Stimulated activated CD8-positive, alpha-beta memory T cell treated with anti-CD3 and anti-CD28 coated beads, Interleukin-7, amount 100 ng/mL, for 1 hour (primary cell): Measurements from ENCODE around the gene ID3.
"Not testable (repeated sequence)": the region's sequence is repeated elsewhere in the genome, so short reads cannot be mapped to it uniquely, and the experiment has no call there.

ENCODE experiments used
- DNase-seq, 2 donors: peaks; one replicate each; pipeline ENCODE4 v3.0.0-alpha.2; 2020; ENCODE audit warnings: low read depth in 2 of 2

Gene ID3

DNA sequence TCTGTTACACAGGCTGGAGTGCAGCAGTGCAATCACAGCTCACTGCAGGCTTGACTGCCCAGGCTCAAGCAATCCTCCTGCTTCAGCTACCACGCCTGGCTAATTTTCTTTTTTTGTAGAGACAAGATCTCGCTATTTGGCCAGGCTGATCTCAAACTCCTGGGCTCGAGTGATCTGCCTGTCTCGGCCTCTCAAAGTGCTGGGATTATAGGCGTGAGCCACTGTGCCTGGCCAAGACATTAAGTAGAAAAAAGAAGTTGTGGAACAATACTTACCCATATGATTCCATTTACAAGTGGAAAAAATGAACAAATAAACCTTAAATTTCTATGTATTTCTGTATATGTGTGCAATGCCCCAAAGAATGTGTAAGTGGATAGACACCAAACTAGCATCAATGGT lies 30.3 kb upstream of the ID3 start:
- DNase-seq: no peak

DNA sequence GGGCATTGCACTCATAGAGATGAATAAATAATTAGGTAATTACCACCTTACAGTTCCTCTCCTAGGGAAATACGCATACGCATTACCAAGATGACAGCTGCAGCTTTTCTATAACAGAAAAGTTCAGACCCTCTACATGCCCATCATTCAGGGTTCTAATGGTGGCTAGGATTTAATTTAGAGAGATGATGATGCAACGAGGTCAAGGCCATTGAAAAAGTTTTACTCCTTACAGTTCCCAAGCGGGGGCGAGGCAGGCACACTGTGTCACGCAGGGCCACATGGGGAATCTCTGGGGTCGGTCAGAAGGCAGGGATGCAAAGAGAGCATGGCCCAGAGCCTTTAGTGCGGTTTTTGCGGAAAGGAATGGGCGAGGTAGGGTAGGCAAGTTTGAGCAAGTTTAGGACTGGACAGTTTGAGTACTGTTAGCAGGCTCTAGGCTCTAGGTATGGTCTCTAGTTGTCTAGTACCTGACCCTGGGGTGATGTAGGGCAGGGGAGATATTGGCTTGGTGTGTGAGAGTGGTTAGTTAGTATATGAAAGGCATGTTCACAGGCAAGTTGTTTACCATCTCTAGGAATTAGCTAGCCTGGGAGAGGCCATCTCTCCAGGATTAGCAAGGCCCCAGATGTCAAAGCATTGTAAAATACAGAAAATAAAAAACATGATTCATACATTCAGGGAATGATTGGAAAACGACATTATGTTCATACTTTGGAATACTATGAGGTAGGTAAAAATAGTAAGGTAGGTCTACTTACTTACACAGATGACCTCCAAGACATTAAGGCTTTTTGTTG lies 29.6 kb upstream of the ID3 start:
- no peak for DNase-seq

DNA sequence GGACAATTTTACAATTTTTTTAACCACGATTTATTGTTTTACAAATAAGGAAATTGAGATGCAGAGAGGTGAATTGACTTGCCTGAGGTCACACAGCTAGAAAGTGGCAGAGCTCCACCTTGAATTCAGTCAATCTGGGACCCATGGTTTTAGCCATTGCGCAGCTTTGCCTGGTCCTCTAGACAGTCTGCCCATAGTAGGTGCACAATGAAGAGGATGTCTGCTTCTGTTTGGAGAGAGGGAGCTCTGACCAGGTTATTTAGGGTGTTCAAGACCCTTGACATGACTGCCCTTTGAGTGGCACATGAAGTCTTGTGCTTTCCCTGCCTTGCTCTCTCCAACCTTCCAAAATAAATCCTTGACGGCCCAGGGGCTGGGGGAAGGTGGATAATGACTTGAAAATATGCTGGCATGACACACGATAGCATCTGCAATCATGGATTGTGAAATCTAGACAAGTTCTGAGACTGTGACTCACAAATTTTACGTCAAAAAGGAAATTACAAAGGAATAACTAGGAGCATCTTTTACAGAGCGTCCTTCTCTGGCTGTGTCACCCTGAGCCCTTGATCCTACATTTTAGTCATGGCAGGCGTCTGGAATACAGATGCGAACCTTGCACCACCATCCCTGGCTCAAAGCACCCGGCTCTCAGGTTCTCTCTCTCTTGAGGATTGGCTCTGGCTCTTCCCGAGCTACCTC lies 26.2 kb upstream of the ID3 start:
- no peak for DNase-seq

DNA sequence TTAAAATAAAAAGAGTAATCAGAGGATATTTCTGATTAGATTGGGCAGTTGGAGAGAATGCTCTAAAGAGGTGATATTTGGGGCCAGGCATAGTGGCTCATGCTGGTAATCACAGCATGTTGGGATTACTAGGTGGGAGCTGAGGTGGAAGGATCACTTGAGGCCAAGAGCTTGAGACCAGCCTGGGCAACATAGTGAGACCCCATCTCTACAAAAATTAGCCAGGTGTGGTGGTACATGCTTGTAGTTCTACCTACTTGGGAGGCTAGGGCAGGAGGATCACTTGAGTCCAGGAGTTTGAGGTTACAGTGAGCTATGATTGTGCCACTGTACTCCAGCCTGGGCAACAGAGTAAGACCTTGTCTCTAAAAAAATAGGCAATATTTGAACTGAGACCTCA lies 24.4 kb upstream of the ID3 start:
- DNase-seq: not testable (repeated sequence)

DNA sequence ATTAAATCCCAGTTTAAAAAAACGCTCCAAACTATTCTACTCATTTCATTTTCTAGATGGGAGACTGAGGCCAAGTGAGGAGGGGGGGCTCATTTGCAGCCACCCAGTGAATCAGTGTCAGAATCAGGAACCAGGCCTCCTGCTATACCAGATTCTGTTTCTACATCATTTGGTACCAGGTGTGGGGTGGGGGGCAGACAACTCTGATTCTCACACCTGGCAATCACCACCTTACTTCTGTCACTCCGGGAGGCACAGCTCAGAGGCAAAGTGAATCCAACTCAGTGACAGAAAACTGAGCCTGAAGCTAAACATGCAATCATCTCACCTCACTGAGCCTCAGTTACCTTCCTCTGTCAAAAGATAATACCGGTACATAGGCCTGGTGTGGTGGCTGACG lies 23.5 kb upstream of the ID3 start:
- DNase-seq: no peak

DNA sequence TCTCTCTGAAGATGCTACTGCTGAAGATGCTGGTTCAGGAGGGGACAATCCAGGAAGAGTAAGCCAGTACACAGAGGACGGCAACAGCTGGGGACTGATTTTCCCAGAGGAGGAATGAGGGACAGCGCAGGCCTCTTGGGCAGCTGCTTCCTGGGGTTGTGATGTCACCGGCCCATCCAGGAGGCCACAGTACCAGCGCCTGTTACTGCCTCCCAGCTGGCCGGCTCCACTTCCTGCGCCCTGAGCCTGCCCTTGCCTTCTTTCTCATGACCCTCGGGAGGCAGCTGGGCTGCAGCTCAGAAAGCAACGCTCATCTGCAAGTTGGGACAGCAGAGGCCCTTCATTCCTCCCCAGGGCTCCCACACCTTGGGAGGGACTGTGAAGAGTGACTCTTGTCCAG lies 21.9 kb upstream of the ID3 start:
- DNase-seq: no peak

DNA sequence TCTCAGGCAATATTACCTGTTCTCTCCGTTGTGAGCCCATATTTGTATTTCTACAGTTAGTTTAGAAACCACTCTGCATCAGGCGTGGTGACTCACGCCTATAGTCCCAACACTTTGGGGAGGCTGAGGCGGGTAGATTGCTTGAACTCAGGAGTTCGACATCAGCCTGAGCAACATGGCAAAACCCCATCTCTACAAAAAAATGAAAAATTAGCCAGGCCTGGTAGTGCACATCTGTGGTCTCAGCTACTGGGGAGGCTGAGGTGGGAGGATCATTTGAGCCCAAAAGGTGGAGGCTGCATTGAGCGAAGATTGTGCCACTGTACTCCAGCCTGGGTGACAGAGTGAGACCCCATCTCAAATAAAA lies 19.7 kb upstream of the ID3 start:
- DNase-seq: no peak

DNA sequence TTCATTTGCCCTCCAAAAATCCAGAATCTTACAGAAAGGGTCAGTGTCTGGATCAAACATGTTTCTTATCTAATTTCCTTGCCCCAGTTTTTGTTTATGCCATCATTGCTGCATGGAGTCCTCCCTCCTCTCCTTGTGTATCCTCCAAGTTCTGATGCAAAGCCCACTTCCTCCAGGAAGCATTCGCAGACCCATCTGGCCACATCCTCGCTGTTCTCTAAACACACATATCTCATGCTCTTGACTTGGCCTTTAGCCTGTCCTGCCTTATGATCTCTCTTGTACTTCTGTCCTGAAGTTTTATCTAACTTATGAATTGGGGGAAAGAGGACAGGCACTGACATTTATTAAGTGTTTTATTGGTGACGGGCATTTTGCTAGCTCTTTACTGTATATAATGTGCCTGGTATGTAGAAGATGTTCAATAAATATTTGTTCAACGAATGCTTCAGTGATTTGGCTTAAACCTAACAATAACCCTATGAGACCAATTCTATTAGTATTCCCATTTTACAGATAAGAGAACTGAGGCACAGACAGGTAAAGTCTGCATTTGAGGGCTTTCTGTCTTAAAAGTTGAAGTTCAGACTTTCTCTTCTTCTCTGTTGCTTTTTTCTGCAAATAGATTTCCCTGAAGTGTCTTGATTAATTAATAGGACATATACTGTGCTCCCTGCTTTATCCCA lies 19.2 kb upstream of the ID3 start:
- DNase-seq: no peak

DNA sequence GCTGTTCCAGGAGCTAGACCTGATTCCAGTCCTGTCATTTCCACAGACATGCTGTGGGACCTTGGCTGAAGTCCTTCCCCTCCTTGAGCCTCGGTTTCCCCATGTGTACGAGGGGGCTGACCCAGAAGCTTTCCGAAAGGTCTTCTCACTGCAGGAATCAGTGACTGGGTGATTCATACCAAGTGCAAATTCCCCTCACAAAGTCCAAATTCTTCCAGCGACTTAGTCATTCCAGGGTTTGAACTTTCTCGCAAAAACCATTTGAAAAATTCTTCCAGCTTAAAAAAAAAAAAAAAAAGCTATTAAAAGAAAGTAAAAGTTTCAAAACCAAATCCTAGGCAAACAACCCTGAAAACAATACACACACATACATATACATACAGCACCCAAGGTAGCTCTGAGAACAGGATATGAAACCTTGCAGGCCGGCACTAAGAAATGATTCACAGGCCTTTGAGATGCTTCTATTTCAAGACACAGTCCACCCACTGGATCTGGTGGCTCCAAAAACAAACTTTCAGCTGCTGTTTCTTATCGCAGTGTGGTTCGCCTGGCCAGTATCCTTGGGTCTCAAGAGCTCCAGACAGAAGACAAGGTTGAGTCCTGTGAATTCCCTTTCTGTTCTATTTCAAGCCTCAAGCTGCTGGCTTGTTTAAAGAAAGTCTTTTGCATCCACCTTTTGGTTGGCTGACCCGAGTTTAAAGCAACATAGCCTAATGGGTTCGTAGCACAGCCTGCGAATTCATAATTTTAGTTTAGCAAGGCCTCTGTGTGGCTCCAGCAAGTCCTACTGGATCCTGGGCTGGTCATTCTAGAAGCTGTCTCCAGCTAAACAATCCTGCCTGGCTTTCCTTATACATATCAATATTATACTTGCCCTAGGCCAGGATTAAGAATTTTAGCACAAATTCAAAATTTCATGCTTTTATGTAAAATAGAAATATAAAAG lies 18.0 kb upstream of the ID3 start:
- no peak for DNase-seq

DNA sequence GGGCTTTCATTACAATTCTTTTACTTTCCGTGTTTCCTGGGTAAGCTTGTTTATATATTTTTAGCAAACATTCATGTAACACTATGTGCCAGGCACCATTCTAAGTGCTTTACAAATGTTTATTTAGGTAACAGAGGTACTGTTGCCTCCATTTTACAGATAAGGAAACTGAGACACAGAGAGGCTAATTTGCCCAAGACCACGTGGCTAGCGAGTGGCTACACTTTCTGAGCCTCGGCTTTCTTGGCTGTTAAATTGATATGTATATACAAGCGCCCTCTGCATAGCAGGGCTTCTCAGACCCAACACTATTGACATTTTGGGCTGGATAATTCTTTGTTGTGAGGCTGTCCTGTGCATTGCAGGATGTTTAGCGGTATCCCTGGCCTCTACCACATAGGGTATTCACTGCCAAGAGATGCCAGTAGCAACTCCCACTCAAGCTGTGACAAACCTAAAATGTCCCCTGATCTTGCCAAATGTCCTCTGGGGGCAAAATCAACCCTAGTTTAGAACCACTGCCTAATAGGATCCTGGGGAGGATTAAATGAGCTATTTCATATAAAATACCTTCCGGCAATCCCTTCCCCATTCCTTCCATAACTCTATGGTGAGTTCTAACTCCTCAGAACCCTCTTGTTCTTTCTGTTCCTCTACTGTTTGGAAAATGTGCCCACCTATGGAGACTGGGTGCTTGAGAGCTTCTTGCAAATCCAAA lies 17.2 kb upstream of the ID3 start:
- DNase-seq: no peak

DNA sequence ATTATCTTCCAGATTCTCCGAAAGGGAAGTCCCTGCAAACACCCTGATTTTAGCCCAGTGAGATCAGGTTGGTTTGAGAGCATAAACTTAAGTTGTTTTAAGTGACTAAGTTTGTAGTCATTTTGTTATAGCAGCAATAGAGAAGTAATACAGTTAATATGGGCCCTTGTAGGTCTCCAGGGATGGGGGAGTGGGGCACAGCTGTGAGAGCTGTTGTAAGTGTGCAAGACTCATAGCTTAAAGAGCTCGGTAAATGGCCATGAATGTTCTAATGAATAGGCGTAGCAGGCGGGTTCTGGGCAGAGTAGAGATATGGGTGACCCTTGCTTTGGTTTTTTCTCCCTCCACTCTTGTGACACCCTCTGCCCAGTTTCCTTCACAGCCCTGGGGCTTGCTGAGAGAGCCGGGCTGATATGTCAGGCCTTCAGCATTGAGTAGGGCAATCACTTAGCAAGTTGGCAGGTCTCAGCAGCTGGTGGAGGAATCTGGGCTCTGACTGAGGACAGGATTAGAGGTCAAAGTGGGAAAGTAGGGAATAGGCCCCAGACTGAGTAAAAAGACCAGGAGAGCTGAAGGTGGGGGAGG lies 16.0 kb upstream of the ID3 start:
- no peak for DNase-seq

DNA sequence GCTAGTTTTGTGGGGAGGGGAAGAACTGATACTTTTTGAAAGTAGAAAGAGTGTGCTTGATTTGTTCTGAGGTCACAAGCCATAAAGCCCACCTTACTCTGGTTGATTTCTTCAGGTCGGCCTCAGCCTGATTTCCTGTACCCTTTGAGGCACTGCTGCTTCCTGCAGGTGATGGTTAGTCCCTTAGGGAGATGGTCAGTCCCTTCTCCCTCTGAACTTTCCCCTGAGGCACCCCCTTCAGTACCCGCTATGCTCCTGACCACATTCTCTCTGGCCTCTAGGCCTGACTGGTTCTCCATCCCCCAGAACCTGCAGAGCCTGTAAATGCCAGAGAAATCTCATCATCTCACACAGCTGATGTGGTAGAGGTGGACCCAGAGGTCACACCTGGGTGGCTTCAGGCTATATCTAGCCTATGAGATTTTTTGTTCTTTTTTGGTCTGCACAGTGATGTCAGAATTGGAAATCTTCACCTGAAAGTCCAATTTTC lies 15.0 kb upstream of the ID3 start:
- DNase-seq: no peak

DNA sequence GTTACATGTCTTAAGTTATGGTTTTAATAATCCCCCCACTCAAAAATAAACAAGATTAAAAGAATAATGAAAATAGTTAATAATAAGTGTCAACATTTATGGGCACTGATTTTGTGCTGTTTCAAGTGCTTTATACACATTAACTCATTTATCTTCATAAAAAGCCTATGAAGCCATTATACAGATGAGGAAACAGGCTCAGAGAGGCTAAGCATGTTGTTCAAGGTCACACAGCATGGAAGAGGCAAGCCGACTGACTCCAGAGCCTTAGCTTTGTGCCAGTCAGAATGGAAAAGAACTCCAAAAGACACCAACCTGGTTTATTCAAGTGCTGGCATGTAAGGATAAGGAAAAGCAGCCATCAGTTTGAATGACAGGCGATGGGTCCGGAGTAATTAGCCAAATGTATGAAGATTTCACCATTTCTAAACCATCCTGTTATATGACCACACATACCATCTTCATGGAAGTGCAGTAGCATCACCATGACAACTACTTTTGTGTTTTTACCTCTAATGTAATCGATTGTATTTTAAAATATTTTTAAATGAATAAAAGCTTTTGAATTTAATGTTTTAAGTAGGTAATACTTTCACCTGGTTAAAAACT lies 14.4 kb upstream of the ID3 start:
- DNase-seq: no peak

DNA sequence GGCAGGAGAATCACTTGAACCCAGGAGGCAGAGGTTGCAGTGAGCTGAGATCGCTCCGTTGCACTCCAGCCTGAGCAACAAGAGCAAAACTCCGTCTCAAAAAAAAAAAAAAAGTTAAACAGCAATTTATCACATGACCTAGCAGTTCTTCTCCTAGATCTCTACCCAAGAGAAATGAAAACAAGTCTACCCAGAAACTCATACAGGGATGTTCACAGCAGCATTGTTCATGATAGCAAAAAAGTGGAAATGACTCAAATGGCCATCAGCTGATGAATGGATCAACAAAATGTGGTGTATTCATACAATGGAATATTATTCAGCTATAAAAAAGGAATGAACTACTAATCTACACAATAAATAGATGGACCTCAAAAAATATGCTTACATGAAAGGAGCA lies 12.2 kb upstream of the ID3 start:
- no peak for DNase-seq

DNA sequence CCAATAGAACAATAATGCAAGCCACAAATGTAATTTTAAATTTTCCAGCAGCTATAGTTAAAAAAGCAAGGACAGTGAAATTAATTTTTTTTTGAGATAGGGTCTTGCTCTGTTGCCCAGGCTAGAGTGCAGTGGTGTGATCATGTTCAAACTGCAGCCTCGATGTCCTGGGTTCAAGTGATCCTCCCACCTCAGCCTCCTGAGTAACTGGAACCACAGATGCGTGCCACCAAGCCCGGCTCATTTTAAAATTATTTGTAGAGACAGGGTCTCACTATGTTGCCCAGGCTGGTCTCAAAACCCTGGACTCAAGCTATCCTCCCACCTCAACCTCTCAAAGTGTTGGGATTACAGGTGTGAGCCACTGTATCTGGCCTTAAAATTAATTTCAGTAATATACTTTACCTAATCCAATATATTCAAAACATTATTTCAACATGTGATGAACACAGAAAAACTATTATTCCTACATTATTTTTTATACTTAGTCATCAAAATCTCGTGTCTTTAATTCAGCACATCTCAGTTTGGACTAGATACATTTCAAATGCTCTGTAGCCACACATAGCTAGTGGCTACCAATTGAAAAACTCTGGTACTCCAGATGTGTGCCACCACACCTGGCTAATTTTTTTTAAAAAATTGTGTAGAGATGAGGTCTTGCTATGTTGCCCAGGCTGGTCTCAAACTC lies 10.8 kb upstream of the ID3 start:
- no peak for DNase-seq

DNA sequence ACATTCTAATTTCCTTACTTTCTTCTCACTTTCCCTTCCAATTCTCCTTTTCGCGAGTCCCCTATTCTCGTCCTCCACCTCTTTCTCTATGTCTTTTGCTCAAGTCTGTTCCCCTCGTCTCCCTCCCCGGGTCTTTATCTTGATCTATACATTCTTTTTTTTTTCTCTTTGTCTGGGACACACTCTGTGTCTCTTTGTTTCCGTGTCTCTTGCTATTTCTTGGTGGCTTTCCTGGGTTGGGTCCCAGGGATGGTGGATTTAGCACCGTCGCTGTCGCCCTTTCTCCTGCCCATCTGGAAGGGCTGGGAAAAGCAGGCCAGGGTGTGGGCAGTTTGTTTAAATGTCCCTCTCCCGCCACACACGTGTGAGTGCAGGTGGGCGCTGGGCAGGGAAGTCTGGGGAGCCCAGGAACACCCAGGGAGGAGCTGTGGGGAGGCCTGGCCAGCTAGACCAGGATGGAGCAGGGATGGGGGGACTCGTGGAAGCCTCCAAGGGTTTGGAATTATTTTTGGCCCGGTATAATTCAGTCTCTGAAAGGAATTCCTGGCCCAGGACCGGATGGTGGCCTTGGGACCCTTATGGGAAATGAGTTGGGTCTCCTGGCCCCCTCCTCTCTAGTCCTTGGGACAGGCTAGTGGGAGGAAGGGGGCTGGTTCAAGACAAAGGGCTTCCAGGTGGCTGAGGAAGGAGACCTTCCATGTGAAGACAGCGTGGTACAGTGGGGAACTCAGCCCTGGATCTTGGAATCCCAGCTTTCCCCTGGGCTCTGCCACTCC lies 9.5 kb upstream of the ID3 start:
- no peak for DNase-seq

DNA sequence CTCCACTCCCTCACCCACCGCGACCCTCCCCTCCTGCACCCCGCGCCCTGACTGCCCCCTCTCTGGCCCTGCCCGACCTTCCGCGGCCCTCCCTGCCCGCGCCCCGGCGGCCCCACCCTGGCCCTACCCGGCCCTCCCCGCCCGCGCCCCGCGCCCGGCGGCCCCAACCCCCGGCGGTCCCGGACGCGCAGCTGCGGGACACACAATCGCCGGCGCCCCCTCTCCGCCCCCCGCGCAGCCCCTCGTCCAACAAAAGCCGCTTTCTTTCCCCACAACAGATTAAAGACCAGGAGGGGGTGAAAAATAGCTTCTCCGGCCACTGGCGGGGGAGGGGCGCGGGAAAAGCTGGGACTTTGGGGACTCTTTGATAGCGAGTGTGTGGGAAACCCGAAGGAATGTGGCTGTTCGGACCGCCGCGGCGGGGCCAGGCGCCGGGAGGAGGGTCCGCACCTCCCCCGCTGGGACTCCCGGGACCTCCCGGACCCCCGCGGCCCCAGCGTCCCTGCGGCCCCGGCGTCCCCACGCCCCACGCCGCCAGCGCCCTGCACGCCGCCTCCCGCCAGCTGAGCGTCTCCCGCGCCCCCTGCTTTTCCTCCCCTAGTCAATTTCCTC lies 8.8 kb upstream of the ID3 start:
- DNase-seq: no peak

DNA sequence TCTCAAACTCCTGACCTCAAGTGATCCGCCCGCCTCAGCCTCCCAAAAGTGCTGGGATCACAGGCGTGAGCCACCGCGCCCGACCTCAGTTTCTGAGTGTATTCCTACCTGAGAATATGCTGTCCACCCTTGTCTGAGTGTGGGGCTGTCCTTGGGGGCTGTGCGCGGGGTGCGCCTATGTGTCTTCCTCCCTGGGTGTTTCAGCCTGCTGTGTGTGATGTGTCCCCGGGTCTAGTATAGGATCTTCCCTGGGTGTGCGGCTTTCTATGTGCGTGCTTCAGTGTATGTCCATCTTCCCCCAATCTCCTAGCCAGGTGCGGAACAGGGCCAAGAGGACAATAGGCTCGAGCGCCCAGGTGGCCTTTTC lies 8.3 kb upstream of the ID3 start:
- no peak for DNase-seq

DNA sequence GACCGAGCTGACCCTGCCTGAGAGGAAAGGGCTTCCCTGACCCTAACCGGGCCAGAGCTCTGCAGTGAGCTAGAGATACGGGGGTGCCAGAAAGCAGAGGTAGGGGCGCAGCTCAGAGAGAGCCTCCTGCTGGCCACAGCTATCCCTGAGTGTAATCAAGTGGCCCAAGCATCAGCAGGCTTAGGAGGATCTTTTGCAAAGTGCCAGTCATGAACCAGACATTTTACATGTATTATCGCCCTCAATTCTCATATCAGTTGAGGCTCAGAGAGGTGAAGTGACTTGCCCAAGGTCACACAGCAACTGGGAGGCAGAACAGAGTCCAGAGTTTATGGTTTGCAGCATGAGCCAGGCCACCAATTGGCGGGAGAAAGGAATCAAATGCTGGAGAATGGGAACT lies 7.0 kb upstream of the ID3 start:
- no peak for DNase-seq
